NCI-H1930 (cell line): Measurements from ENCODE around the gene LAMB2.

Source experiments
- DNase-seq, 2 experiments: peaks; one replicate each; lab custom pipeline; 2025; lab: John Stamatoyannopoulos, UW

The LAMB2 gene

GRCh38 chr3:49132437-49133225, at the start of gene LAMB2:
Gene LAMB2, minus strand, starts transcription at chr3:49133050. Its CDS starts 183 bp downstream, at chr3:49132867.
- peak; percentile 4 to 11 for DNase-seq

- no peak for DNase-seq
Observed at GRCh38 chr3:49181351-49181750, 48.5 kb upstream of the LAMB2 start.

GRCh38 chr3:49180116-49180515, 47.3 kb upstream of the LAMB2 start:
- DNase-seq: no peak

- DNase-seq: no peak
Observed at GRCh38 chr3:49177073-49177472, 44.2 kb upstream of the LAMB2 start.

- no peak for DNase-seq
Observed at GRCh38 chr3:49175530-49175929, 42.7 kb upstream of the LAMB2 start.

- DNase-seq: no peak
Observed at GRCh38 chr3:49174397-49174985, 41.6 kb upstream of the LAMB2 start.

GRCh38 chr3:49173792-49174170, 40.9 kb upstream of the LAMB2 start:
- DNase-seq: no peak

GRCh38 chr3:49173116-49173791, 40.4 kb upstream of the LAMB2 start:
- no peak for DNase-seq

GRCh38 chr3:49172551-49173041, 39.7 kb upstream of the LAMB2 start:
- no peak for DNase-seq

GRCh38 chr3:49171775-49172500, 39.1 kb upstream of the LAMB2 start:
- DNase-seq: no peak

- DNase-seq: peak; percentile 58 to 64
Observed at GRCh38 chr3:49171119-49171774, 38.4 kb upstream of the LAMB2 start, which contains the start of gene KLHDC8B. Gene KLHDC8B, plus strand, starts transcription at chr3:49171598. Its CDS starts 1,172 bp downstream, at chr3:49172770.

- DNase-seq: no peak
Observed at GRCh38 chr3:49170744-49171118, 37.9 kb upstream of the LAMB2 start.

- DNase-seq: no peak
Observed at GRCh38 chr3:49166752-49167556, 34.1 kb upstream of the LAMB2 start.

GRCh38 chr3:49165771-49166751, 33.2 kb upstream of the LAMB2 start, which contains the start of gene CCDC71:
Gene CCDC71, minus strand, starts transcription at chr3:49166331. Its CDS starts 2,123 bp downstream, at chr3:49164208.
- DNase-seq: peak; percentile 25 to 53

- DNase-seq: no peak
Observed at GRCh38 chr3:49164983-49165720, 32.3 kb upstream of the LAMB2 start.

GRCh38 chr3:49163609-49164008, 30.8 kb upstream of the LAMB2 start:
- DNase-seq: no peak

GRCh38 chr3:49162751-49163419, 30.0 kb upstream of the LAMB2 start:
- no peak for DNase-seq
